Hindlimb muscle (tissue), 1 donor: ENCODE data around the gene SOBP. TPM values are rescaled to one million over a fixed set of nuclear protein-coding genes. Genes with fewer than 3 reads are reported as not detected.

Experiments used
- DNase-seq: peaks from one replicate; pipeline ENCODE4 v3.0.0-alpha.2; 2013
- polyA plus RNA-seq: library from polyadenylated mRNA; unstranded; fragments of 120-200 nt; gene quantifications from one replicate; pipeline ENCODE4 v1.2.1, GENCODE V29; 2013; ENCODE audit not compliant: insufficient read length

Gene SOBP
- polyA plus RNA-seq, 1 donor, result 16.1 TPM

GRCh38 chr6:107621229-107621937, 131.5 kb downstream of the SOBP start:
- no peak for DNase-seq

GRCh38 chr6:107622269-107622668, 132.4 kb downstream of the SOBP start:
- no peak for DNase-seq

GRCh38 chr6:107624050-107624449, 134.1 kb downstream of the SOBP start:
- DNase-seq, result no peak

- DNase-seq, result no peak
Observed at GRCh38 chr6:107624541-107624940, 134.6 kb downstream of the SOBP start.

- DNase-seq, result no peak
Observed at GRCh38 chr6:107625264-107625663, 135.3 kb downstream of the SOBP start.

GRCh38 chr6:107626645-107627044, 136.7 kb downstream of the SOBP start:
- no peak for DNase-seq

- DNase-seq, result no peak
Observed at GRCh38 chr6:107627969-107628368, 138.1 kb downstream of the SOBP start.

GRCh38 chr6:107628878-107629277, 139.0 kb downstream of the SOBP start:
- no peak for DNase-seq

GRCh38 chr6:107629548-107630129, 139.7 kb downstream of the SOBP start:
- DNase-seq, result no peak

- no peak for DNase-seq
Observed at GRCh38 chr6:107630348-107630977, 140.5 kb downstream of the SOBP start.

- no peak for DNase-seq
Observed at GRCh38 chr6:107632381-107633136, 142.6 kb downstream of the SOBP start.

GRCh38 chr6:107633680-107634323, 143.9 kb downstream of the SOBP start:
- peak; percentile 68 for DNase-seq

- no peak for DNase-seq
Observed at GRCh38 chr6:107634324-107635056, 144.6 kb downstream of the SOBP start.

- DNase-seq, result no peak
Observed at GRCh38 chr6:107635057-107635515, 145.2 kb downstream of the SOBP start.

- no peak for DNase-seq
Observed at GRCh38 chr6:107636486-107636885, 146.6 kb downstream of the SOBP start.

GRCh38 chr6:107637316-107638315, 147.7 kb downstream of the SOBP start:
- no peak for DNase-seq

GRCh38 chr6:107638493-107638892, 148.6 kb downstream of the SOBP start:
- DNase-seq, result no peak

GRCh38 chr6:107639511-107639910, 149.6 kb downstream of the SOBP start:
- DNase-seq, result no peak

- DNase-seq, result no peak
Observed at GRCh38 chr6:107641071-107641470, 151.2 kb downstream of the SOBP start.

GRCh38 chr6:107641500-107641941, 151.6 kb downstream of the SOBP start:
- no peak for DNase-seq
